Esophagus mucosa (tissue), 1 donor: ENCODE results near the gene MAL. TPM values are rescaled to one million over a fixed set of nuclear protein-coding genes. Genes with fewer than 3 reads are reported as not detected.
A peak's percentile ranks its signal among the peaks of the same experiment; 100 is the strongest.

Experiments
- ATAC-seq: fragments of 200-7000 bp; cut with Tn5 transposase; one replicate; pipeline ENCODE4 v1.9.1; 2020
- total RNA-seq: library from RNA; stranded (reverse); gene quantifications from one replicate; pipeline ENCODE4 v1.2.4, GENCODE V29; 2023
- donor health status: DM: yes; HTN: yes; CAD: no.

Gene MAL
- total RNA-seq, 1 donor from 2014 or later, result 382 TPM

- no peak for ATAC-seq
These were observed 29.0 kb upstream of the MAL start for GRCh38 chr2:94996305-94997100.

GRCh38 chr2:94997981-94998930 is 27.3 kb upstream of the MAL start:
- peak; percentile 56 for ATAC-seq

GRCh38 chr2:94999431-94999883 is 26.1 kb upstream of the MAL start:
- ATAC-seq, result no peak

DNA sequence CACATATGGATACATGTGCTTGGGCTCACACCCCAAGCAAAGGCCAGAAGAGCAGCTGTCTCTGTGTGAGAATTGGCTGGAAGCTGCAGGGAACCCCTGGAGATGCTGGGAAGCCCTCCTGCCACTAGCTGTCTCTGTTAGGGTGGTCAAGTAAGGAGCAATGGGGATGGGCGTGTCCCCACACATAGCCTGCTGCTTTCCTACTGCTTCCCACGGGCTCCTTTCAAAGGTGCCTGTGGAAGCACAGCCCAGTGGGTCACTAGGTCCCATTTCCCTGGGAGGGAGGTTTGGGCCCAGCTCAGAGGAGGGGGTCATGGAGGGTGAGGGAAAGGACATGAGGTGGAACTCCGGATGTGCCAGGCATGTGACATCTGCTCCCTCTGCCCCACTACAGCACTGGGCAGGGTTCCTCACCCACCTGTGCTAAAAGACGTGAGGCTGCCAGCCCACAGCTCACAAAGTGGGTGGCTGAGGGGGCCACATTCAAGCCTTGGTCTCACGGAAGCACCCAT is 24.4 kb upstream of the MAL start:
- no peak for ATAC-seq

GRCh38 chr2:95001701-95002100 is 23.8 kb upstream of the MAL start:
- no peak for ATAC-seq

DNA sequence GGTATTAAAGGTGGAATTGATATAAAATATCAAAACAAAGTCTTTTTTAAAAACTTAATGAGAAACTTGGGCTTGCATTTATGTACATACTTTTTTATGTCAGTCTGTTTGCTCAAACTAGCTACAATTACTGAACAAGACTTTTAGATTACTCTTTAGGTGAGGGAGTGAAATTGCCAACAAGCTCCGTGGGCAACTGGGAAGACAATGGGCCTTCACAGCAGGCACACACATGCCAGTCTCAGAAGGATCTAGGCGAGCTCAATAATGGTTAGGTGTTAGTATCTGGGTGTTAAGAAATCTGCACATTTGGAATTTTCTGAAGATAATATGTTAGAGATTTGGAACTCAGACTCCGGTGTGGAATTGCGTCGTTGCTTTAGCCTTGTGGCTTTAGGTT is 23.0 kb upstream of the MAL start:
- no peak for ATAC-seq

GRCh38 chr2:95004287-95004686 is 21.2 kb upstream of the MAL start:
- ATAC-seq, result no peak

GRCh38 chr2:95004711-95005110 is 20.8 kb upstream of the MAL start:
- ATAC-seq, result no peak

GRCh38 chr2:95005726-95006125 is 19.8 kb upstream of the MAL start:
- ATAC-seq, result no peak

GRCh38 chr2:95006588-95006987 is 18.9 kb upstream of the MAL start:
- no peak for ATAC-seq

DNA sequence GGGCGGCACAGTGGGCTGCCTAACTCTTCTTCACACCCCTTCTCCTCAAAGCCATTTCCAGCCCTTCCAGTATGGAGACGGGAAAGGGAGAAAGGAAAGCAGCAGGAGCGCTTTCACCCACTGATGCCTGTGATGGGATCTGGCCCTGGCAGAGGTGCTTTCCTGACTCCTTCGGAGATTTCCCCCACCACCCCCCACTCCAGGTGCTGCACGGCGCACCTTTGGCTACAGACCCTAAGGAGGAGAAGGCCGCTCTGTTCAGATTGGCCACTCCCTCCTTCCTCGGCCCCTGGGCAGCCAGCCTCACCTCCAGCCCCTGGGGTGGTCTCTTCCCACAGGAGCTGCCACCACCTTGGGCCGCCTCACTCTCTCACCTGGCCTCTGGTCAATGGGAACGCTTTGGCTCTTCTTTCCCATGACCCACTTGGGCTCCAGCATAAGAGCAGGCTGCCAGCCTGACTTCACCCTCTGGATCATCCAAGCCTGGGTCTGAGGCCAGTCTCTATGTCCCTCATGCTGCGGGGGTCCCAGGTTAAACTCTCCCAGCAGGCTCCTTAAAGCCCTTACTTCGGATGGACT is 18.4 kb upstream of the MAL start:
- no peak for ATAC-seq

DNA sequence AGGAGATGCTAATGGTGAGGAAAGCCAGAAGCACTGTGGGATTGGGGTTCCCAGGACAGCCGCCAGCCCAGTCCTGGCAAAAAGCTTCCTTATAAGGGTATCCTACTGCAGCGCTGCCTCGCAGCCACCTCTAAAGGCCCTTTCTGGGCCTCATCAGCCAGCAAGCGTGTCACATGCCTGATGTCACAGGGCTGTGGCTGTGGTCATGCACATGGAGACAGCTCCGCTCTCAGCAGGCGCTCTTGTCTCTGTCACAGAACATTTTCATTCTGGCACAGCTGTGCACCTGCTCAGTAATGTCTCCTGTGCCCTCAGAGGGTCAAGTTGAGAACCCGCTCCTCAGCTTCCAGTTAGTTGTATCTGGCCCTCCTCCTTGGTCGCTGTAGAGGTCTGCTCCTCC is 17.7 kb upstream of the MAL start:
- ATAC-seq, result no peak

DNA sequence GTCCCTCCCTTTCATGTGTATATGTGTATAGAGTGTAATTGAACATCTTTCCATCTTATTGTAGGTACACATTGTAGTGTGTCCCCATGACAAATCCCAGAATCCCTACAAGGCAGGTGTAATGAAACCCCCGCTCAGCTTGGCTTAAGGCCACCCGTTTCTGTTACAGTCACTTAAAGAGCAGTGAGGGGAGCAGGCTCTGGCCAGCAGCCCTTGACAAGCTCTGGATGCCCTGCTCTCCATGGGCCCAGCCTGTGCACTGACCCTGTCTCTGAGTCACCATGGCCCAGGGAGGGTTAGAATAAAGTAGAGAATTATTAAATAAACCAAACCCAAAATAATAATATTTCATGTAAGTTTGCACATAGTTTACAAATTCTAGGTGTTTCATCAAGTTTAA is 17.2 kb upstream of the MAL start:
- no peak for ATAC-seq

DNA sequence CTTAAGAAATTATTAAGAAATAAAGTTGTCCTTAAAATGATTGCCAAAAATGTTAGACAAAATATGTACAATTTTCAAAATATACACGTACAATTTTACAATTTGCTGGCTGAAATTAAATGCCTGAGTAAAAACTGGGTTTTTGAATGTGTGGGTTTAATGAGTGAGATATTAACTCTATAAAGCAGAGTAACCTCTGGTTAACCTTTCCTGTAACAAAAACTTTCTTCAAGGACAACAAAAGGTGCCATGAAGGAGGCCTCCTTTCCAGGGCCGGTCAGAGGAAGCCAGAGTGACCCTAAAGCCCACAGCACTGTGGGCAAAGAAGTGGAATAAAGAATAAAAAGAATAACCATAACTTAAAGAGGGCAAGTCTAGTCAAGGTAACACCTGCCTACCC is 16.5 kb upstream of the MAL start:
- no peak for ATAC-seq

DNA sequence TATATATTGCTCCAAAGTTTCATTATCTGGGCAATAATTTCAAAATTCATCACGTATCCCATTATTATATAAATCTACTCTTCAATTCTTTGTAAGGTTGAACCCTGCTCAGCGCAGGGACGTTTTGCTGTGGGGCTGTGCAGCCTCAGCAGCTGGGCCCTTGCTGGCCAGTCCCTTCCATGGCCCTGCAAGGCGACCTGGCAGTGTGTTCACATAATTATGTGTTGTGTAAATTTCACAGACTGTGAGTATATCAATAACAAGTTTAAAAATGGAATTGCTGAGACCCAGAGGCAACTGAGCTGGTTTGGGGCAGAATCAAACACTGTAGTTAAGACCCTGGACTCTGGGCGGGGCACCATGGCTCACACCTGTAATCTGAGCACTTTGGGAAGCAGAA is 16.1 kb upstream of the MAL start:
- ATAC-seq, result no peak

- no peak for ATAC-seq
These were observed 15.4 kb upstream of the MAL start for GRCh38 chr2:95010126-95010525.

- no peak for ATAC-seq
These were observed 14.8 kb upstream of the MAL start for GRCh38 chr2:95010718-95011117.

DNA sequence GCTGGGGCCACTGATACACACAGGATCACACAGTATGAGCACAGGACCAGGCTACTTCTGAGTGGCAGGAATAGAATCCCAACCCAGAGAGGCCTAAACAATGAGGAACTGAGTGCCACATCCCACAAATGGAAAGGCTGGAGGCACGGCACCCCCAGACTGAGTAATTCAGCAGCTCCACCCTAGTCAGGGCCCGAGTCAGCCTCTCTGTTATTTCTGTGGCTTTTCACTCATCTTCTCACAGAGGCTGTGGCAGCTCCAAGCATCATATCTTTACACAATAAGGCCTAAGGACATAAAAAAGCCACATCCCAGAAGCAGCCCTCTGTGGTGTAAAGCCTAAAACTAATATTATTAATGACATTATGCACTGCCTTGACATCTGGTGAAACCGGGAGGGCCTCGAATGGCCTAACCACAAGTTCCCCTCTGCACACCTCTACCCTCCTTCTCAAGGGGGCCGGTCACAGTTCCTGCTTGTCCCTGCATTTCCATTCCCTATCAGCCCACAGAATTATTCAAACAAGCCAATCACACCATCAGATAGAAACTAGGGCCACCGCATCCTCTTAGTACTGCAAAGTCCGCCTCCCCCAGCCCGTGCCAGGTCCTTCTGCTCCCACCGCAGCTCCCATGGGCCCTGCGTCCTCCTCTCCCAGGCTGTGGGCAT is 12.5 kb upstream of the MAL start:
- ATAC-seq, result peak; percentile 14

- ATAC-seq, result no peak
These were observed 11.8 kb upstream of the MAL start for GRCh38 chr2:95013726-95014125.

DNA sequence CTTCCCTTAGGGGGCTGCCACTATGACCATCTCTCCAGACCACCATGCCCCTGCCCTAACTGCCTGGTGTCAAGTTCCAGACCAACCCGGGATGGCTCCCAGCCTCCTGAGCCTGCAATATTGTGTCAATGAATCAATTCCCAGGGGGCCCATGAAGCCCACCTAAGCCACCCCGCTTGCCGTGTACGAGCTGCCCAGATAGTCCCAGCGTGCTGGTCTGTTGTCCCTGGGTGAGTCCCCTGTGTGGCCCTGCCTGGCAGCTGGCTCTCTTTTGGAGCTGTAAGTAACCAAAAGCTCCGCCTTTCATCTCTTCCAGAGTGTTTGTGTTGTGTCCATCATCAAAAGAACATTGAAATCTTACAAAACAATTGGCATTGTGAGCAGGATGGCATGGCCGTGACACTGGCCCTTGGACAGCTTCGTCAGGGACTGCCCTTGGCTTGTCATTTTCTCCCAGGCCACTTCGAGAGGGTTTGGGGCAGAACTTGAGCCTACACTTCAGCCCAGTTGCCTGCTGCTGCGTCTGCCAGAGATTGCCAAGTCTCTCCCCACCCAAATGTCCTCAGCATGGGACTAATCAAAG is 11.3 kb upstream of the MAL start:
- ATAC-seq, result no peak

- ATAC-seq, result no peak
These were observed 10.1 kb upstream of the MAL start for GRCh38 chr2:95015261-95015912.

DNA sequence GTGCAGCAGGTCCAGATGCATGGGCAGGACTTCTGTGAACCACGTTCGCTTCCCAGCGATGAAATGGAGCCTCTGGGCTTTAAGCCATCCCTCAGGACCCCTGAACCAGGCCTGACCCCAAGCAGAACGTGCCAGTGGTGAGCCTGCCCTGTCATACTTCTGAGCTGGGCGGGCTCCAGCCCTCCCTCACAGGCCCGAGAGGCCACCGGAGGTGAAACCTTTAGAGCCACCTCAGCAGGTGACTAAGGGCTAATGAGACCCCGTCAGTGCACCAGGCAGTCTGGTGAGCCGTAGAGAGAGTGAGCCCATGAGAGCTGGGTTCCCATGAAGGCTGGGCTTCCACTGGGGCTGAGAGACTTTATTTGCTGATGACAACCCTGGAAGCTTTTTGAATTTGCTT is 8.9 kb upstream of the MAL start:
- ATAC-seq, result no peak
